ENCODE results near the gene COL23A1.

DNA sequence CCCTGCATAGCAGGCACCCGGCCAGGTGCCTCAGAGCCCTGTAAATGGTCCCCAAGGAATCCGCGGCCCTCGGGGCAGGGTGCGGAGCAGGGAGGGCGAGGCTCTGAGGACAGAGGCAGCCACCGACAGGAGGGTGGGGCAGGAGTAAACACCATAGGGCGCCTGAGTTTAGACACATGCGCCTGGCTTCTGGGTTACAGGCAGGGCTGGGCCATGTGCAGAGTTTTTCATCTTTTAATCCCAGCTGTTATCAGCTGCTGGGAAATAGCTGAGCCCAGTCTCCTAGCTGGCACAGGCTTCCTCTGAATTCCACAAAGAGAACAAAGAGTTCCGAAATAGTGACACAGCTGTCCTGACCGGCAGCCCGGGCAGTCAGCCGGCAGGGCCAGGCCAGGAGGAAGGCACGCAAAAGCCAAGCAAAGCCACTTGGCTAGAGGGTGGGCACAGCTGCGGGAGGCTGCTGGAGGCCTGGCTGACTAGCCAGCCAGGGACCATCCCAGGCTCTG, 258.6 kb downstream of the COL23A1 start:
- TF ChIP-seq, protein P1, sequence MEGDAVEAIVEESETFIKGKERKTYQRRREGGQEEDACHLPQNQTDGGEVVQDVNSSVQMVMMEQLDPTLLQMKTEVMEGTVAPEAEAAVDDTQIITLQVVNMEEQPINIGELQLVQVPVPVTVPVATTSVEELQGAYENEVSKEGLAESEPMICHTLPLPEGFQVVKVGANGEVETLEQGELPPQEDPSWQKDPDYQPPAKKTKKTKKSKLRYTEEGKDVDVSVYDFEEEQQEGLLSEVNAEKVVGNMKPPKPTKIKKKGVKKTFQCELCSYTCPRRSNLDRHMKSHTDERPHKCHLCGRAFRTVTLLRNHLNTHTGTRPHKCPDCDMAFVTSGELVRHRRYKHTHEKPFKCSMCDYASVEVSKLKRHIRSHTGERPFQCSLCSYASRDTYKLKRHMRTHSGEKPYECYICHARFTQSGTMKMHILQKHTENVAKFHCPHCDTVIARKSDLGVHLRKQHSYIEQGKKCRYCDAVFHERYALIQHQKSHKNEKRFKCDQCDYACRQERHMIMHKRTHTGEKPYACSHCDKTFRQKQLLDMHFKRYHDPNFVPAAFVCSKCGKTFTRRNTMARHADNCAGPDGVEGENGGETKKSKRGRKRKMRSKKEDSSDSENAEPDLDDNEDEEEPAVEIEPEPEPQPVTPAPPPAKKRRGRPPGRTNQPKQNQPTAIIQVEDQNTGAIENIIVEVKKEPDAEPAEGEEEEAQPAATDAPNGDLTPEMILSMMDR (IDR thresholded peaks at IDR 0.05): no peak
- TF ChIP-seq POLR2A (IDR thresholded peaks at IDR 0.05): no peak

Data from lower leg skin (tissue), 3 donors.